LHCN-M2 (cell line): ENCODE results near the gene JCAD. TPM values are rescaled to one million over a fixed set of nuclear protein-coding genes. Genes with fewer than 3 reads are reported as not detected.
"Not testable (repeated sequence)": the region's sequence is repeated elsewhere in the genome, so short reads cannot be mapped to it uniquely, and the experiment has no call there.

ENCODE experiments used
- DNase-seq: peaks from one replicate; pipeline ENCODE4 v3.0.0-alpha.2; 2012; ENCODE audit warnings: low read depth
- total RNA-seq: library from RNA; depleted of rRNA; stranded (reverse); fragments of >200 nt; gene quantifications from 2 replicates; pipeline ENCODE4 v1.2.3, GENCODE V29; 2014

Gene JCAD
- total RNA-seq, 1 experiment from 2014 or later: 12.8 TPM

- no peak for DNase-seq
Measured at GRCh38 chr10:29994811-29995210, 64.6 kb downstream of the JCAD start.

- DNase-seq: no peak
Measured at GRCh38 chr10:29993319-29993915, 66.0 kb downstream of the JCAD start.

- no peak for DNase-seq
Measured at GRCh38 chr10:29992914-29993313, 66.5 kb downstream of the JCAD start.

- no peak for DNase-seq
Measured at GRCh38 chr10:29991382-29991781, 68.0 kb downstream of the JCAD start.

GRCh38 chr10:29987471-29987870 lies 71.9 kb downstream of the JCAD start:
- DNase-seq: no peak

GRCh38 chr10:29982997-29983648 lies 76.3 kb downstream of the JCAD start:
- DNase-seq: no peak

- no peak for DNase-seq
Measured at GRCh38 chr10:29981510-29981909, 77.9 kb downstream of the JCAD start.

- no peak for DNase-seq
Measured at GRCh38 chr10:29980084-29980483, 79.3 kb downstream of the JCAD start.

GRCh38 chr10:29979421-29979779 lies 80.0 kb downstream of the JCAD start:
- DNase-seq: not testable (repeated sequence)

GRCh38 chr10:29977171-29977570 lies 82.2 kb downstream of the JCAD start:
- DNase-seq: no peak

- DNase-seq: no peak
Measured at GRCh38 chr10:29976134-29976533, 83.3 kb downstream of the JCAD start.

GRCh38 chr10:29974773-29975172 lies 84.6 kb downstream of the JCAD start:
- DNase-seq: no peak

GRCh38 chr10:29973921-29974320 lies 85.5 kb downstream of the JCAD start:
- no peak for DNase-seq

GRCh38 chr10:29970576-29970975 lies 88.8 kb downstream of the JCAD start:
- DNase-seq: no peak

- no peak for DNase-seq
Measured at GRCh38 chr10:29970012-29970396, 89.4 kb downstream of the JCAD start.

GRCh38 chr10:29969255-29970011 lies 90.0 kb downstream of the JCAD start:
- no peak for DNase-seq

GRCh38 chr10:29968585-29968984 lies 90.8 kb downstream of the JCAD start:
- no peak for DNase-seq

- DNase-seq: no peak
Measured at GRCh38 chr10:29966269-29966668, 93.1 kb downstream of the JCAD start.
